ENCODE measurements around the gene PSAP. TPM values are rescaled to one million over a fixed set of nuclear protein-coding genes. Genes with fewer than 3 reads are reported as not detected.

Gene PSAP
- total and polyA plus RNA-seq, 4 donors: 496 to 1,828 (median 1,097) TPM

DNA sequence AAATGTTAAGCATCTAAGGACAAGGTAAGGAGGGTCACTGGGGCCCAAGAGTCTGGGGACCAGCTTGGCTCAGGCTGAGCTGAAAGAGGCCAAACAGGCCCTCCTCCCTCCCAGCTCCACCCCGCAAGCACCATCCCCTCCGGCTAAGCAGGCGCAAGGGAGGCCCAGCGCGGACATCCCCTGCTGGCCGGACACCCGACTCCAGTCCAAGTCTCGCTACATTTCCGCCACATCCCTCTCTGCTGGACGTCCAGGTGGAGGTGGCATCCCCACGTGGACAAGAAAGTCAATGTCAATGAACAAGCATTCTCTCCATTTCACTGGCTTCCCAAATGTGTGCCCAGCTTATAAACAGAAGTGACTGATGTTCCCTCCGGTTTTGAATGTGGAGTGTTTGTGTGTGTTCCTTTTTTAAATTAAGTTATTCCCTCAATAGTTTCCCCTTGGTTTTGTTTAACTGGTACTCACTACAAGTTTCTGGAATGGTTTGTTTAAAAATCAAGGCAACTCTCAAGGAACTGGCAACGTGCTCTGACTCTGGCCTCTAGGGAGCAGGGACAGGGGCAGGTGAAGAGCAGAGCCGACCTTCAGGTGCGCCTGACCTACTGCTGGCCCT is 35.4 kb downstream of the PSAP start:
- H3K27me3 ChIP-seq (ENCODE audit: control insufficient read depth in 3 of 3, insufficient read depth in 3 of 3, low read length in 2 of 3): no peaks in the 10 kb centered on the region
- H3K36me3 ChIP-seq (ENCODE audit: control insufficient read depth in 4 of 4, insufficient read depth in 4 of 4, low read length in 4 of 4): peaks cover 9 to 55% (median 11%) of the 10 kb centered on the region in 4 donors
- no peak overlapping the region for H3K27ac ChIP-seq (ENCODE audit: low read depth in 1 of 2, low read length in 1 of 2)
- TF ChIP-seq, protein P1, sequence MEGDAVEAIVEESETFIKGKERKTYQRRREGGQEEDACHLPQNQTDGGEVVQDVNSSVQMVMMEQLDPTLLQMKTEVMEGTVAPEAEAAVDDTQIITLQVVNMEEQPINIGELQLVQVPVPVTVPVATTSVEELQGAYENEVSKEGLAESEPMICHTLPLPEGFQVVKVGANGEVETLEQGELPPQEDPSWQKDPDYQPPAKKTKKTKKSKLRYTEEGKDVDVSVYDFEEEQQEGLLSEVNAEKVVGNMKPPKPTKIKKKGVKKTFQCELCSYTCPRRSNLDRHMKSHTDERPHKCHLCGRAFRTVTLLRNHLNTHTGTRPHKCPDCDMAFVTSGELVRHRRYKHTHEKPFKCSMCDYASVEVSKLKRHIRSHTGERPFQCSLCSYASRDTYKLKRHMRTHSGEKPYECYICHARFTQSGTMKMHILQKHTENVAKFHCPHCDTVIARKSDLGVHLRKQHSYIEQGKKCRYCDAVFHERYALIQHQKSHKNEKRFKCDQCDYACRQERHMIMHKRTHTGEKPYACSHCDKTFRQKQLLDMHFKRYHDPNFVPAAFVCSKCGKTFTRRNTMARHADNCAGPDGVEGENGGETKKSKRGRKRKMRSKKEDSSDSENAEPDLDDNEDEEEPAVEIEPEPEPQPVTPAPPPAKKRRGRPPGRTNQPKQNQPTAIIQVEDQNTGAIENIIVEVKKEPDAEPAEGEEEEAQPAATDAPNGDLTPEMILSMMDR (IDR thresholded peaks at IDR 0.05; ENCODE audit: control extremely low read depth, extremely low read depth): no peak
- no peaks in the 10 kb centered on the region for H3K9me3 ChIP-seq (ENCODE audit: control insufficient read depth in 4 of 4, insufficient read depth in 3 of 4, low read length in 3 of 4)
- no peak overlapping the region for H3K9ac ChIP-seq (ENCODE audit: insufficient read depth in 1 of 2, low read length in 2 of 2)
- no peak for DNase-seq
- no peak overlapping the region for H3K4me3 ChIP-seq
- 86 to 91% methylated on average over 15 of the region's 15 CpGs for WGBS, 2 donors
- H3K4me1 ChIP-seq (ENCODE audit: control insufficient read depth in 5 of 5, insufficient read depth in 5 of 5, low read length in 5 of 5): no peaks in the 10 kb centered on the region
- ATAC-seq (ENCODE audit: insufficient read depth, low FRiP score): no peak

GRCh38 chr10:71814922-71815411 is 36.1 kb downstream of the PSAP start:
- Histone ChIP-seq H3K36me3 (ENCODE audit: control insufficient read depth in 4 of 4, insufficient read depth in 4 of 4, low read length in 4 of 4) (peaks cover 8 to 49% (median 9%) of the 10 kb centered on the region in 4 donors), H3K9me3 (ENCODE audit: control insufficient read depth in 4 of 4, insufficient read depth in 3 of 4, low read length in 3 of 4) (no peaks in the 10 kb centered on the region), H3K9ac (ENCODE audit: insufficient read depth in 1 of 2, low read length in 2 of 2) (no peak overlapping the region), H3K27ac (ENCODE audit: low read depth in 1 of 2, low read length in 1 of 2) (no peak overlapping the region), H3K4me3 (no peak overlapping the region), H3K27me3 (ENCODE audit: control insufficient read depth in 3 of 3, insufficient read depth in 3 of 3, low read length in 2 of 3) (no peaks in the 10 kb centered on the region), H3K4me1 (ENCODE audit: control insufficient read depth in 5 of 5, insufficient read depth in 5 of 5, low read length in 5 of 5) (no peaks in the 10 kb centered on the region)
- DNase-seq: no peak
- no peak for ATAC-seq (ENCODE audit: insufficient read depth, low FRiP score)
- 93 to 95% methylated on average over 26 of the region's 26 CpGs for WGBS, 2 donors
- TF ChIP-seq, protein P1 (IDR thresholded peaks at IDR 0.05; ENCODE audit: control extremely low read depth, extremely low read depth): no peak

DNA sequence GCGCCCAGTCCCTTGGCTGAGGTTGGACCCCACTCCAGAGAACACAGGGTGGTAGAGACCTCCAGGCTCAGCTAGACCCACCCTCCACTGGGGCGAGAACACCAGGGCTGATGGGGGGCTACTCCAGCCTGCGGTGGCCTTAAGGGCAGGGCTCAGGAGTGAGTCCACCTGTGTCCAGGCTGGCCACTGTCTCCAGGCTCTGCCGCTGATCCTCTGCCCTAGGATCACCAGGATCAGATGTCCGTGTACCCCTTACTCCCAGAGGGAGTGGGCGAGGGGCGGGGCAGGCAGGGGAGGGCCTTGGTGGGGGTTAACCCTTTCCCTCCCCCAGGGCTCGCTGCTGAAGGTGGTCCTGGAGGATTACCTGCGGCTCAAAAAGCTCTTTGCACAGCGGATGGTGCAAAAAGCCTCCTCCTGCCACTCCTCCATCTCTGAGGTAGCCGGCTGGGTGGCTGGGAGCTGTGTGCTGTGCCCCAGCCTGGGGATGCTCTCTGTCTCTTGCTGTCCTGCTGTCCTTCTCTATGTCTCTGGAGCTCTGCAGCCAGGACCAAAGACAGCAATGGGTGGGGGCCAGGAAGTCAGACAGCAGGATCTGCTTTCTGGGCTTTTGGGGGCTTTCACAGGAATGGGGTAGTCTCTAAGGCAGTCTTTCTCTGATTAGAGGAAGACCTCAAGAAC is 38.0 kb downstream of the PSAP start:
- WGBS, 2 donors: 69 to 86% methylated on average over 11 of the region's 11 CpGs
- TF ChIP-seq, protein P1 (IDR thresholded peaks at IDR 0.05; ENCODE audit: control extremely low read depth, extremely low read depth): no peak
- DNase-seq: no peak
- Histone ChIP-seq H3K9ac (ENCODE audit: insufficient read depth in 1 of 2, low read length in 2 of 2) (no peak overlapping the region), H3K4me1 (ENCODE audit: control insufficient read depth in 5 of 5, insufficient read depth in 5 of 5, low read length in 5 of 5) (no peaks in the 10 kb centered on the region), H3K27ac (ENCODE audit: low read depth in 1 of 2, low read length in 1 of 2) (no peak overlapping the region), H3K4me3 (no peak overlapping the region), H3K36me3 (ENCODE audit: control insufficient read depth in 4 of 4, insufficient read depth in 4 of 4, low read length in 4 of 4) (peaks cover 3 to 31% (median 8%) of the 10 kb centered on the region in 4 donors), H3K9me3 (ENCODE audit: control insufficient read depth in 4 of 4, insufficient read depth in 3 of 4, low read length in 3 of 4) (no peaks in the 10 kb centered on the region), H3K27me3 (ENCODE audit: control insufficient read depth in 3 of 3, insufficient read depth in 3 of 3, low read length in 2 of 3) (no peaks in the 10 kb centered on the region)
- no peak for ATAC-seq (ENCODE audit: insufficient read depth, low FRiP score)
